KBM-7 (cell line): ENCODE data around the gene FNTB.
A peak's percentile ranks its signal among the peaks of the same experiment; 100 is the strongest.

Experiments
- DNase-seq: peaks from one replicate; pipeline ENCODE4 v3.0.0-alpha.2; 2015
- in situ Hi-C: fragments of 300-500 bp; cut with MboI; formaldehyde crosslinking; loops from 2 replicates; pipeline ENCODE4 v1.14.3; 2020; ENCODE audit warnings: low sequenced_read_pairs, low pct_unique_long_range_greater_than_20kb, mixed read lengths

The FNTB gene

GRCh38 chr14:64986648-64987437, at the start of gene FNTB:
FNTB (plus strand) TSS chr14:64986895; CDS start chr14:64986954, 59 bp downstream.
- in situ Hi-C loops: no loop called here
- DNase-seq: peak; percentile 97

GRCh38 chr14:64937171-64937820, 49.4 kb upstream of the FNTB start:
- DNase-seq: no peak
- in situ Hi-C loops: no loop called here

GRCh38 chr14:64937821-64938193, 48.9 kb upstream of the FNTB start:
- DNase-seq: peak; percentile 18
- in situ Hi-C loops: no loop called here

GRCh38 chr14:64938972-64939816, 47.5 kb upstream of the FNTB start:
- DNase-seq: no peak
- in situ Hi-C loops: no loop called here

- in situ Hi-C loops: no loop called here
- no peak for DNase-seq
These were observed 46.9 kb upstream of the FNTB start for GRCh38 chr14:64939817-64940190.

- in situ Hi-C loops: no loop called here
- no peak for DNase-seq
These were observed 46.3 kb upstream of the FNTB start for GRCh38 chr14:64940336-64940910.

- in situ Hi-C loops: no loop called here
- no peak for DNase-seq
These were observed 44.1 kb upstream of the FNTB start, which contains the start of gene GPX2 for GRCh38 chr14:64942531-64943111. GPX2 (minus strand) TSS chr14:64942745; CDS start chr14:64942726, 19 bp downstream.

- no peak for DNase-seq
- in situ Hi-C loops: no loop called here
These were observed 43.1 kb upstream of the FNTB start for GRCh38 chr14:64943556-64943955.

GRCh38 chr14:64944041-64944440, 42.7 kb upstream of the FNTB start:
- no peak for DNase-seq
- in situ Hi-C loops: no loop called here

- no peak for DNase-seq
- in situ Hi-C loops: no loop called here
These were observed 41.8 kb upstream of the FNTB start for GRCh38 chr14:64944861-64945260.

- DNase-seq: no peak
- in situ Hi-C loops: no loop called here
These were observed 41.1 kb upstream of the FNTB start for GRCh38 chr14:64945431-64946178.

- in situ Hi-C loops: no loop called here
- DNase-seq: no peak
These were observed 40.2 kb upstream of the FNTB start for GRCh38 chr14:64946310-64947045.

GRCh38 chr14:64947710-64948611, 38.7 kb upstream of the FNTB start:
- DNase-seq: no peak
- in situ Hi-C loops: no loop called here

GRCh38 chr14:64948612-64949210, 38.0 kb upstream of the FNTB start:
- in situ Hi-C loops: no loop called here
- DNase-seq: no peak

GRCh38 chr14:64950889-64951288, 35.8 kb upstream of the FNTB start:
- DNase-seq: no peak
- in situ Hi-C loops: no loop called here

- no peak for DNase-seq
- in situ Hi-C loops: no loop called here
These were observed 35.4 kb upstream of the FNTB start for GRCh38 chr14:64951291-64951690.

GRCh38 chr14:64951724-64952123, 35.0 kb upstream of the FNTB start:
- DNase-seq: no peak
- in situ Hi-C loops: no loop called here
